ENCODE data around the gene LPAR1. TPM values are rescaled to one million over a fixed set of nuclear protein-coding genes. Genes with fewer than 3 reads are reported as not detected.

LPAR1 gene
- total RNA-seq, 1 donor from 2014 or later: 5.6 TPM

GRCh38 chr9:110918316-110919049 lies 119.8 kb downstream of the LPAR1 start:
- no peaks in the 10 kb centered on the region for H3K36me3 Mint-ChIP-seq (ENCODE audit: low read depth, unreplicated experiment)
- H3K27ac Mint-ChIP-seq (ENCODE audit: unreplicated experiment): no peak overlapping the region
- TF ChIP-seq CTCF (IDR thresholded peaks at IDR 0.05; ENCODE audit: unreplicated experiment): no peak
- no peaks in the 10 kb centered on the region for H3K27me3 Mint-ChIP-seq (ENCODE audit: unreplicated experiment)
- no peak for DNase-seq (ENCODE audit: low spot score)
- H3K4me1 Mint-ChIP-seq (ENCODE audit: unreplicated experiment): no peaks in the 10 kb centered on the region
- H3K9me3 Mint-ChIP-seq (ENCODE audit: unreplicated experiment): no peaks in the 10 kb centered on the region
- H3K4me3 Mint-ChIP-seq (ENCODE audit: unreplicated experiment): no peak overlapping the region

GRCh38 chr9:110916403-110916802 lies 121.9 kb downstream of the LPAR1 start:
- no peaks in the 10 kb centered on the region for H3K4me1 Mint-ChIP-seq (ENCODE audit: unreplicated experiment)
- no peak overlapping the region for H3K27ac Mint-ChIP-seq (ENCODE audit: unreplicated experiment)

GRCh38 chr9:110912419-110913291 lies 125.6 kb downstream of the LPAR1 start:
- Mint-ChIP-seq H3K9me3 (ENCODE audit: unreplicated experiment) (peaks cover 3% of the 10 kb centered on the region), H3K36me3 (ENCODE audit: low read depth, unreplicated experiment) (peaks cover 3% of the 10 kb centered on the region)
- no peak for DNase-seq (ENCODE audit: low spot score)

More at GRCh38 chr9:110916403-110916802, 121.9 kb downstream of the LPAR1 start:
- Mint-ChIP-seq H3K36me3 (ENCODE audit: low read depth, unreplicated experiment) (no peaks in the 10 kb centered on the region), H3K4me3 (ENCODE audit: unreplicated experiment) (no peak overlapping the region), H3K27me3 (ENCODE audit: unreplicated experiment) (no peaks in the 10 kb centered on the region), H3K9me3 (ENCODE audit: unreplicated experiment) (no peaks in the 10 kb centered on the region)
- TF ChIP-seq CTCF (IDR thresholded peaks at IDR 0.05; ENCODE audit: unreplicated experiment): no peak
- DNase-seq (ENCODE audit: low spot score): no peak

GRCh38 chr9:110911659-110912418 lies 126.4 kb downstream of the LPAR1 start:
- no peak for DNase-seq (ENCODE audit: low spot score)
- H3K36me3 Mint-ChIP-seq (ENCODE audit: low read depth, unreplicated experiment): peaks cover 3% of the 10 kb centered on the region
- H3K4me3 Mint-ChIP-seq (ENCODE audit: unreplicated experiment): no peak overlapping the region
- no peaks in the 10 kb centered on the region for H3K27me3 Mint-ChIP-seq (ENCODE audit: unreplicated experiment)
- H3K9me3 Mint-ChIP-seq (ENCODE audit: unreplicated experiment): peaks cover 3% of the 10 kb centered on the region
- no peak for TF ChIP-seq CTCF (IDR thresholded peaks at IDR 0.05; ENCODE audit: unreplicated experiment)
- H3K27ac Mint-ChIP-seq (ENCODE audit: unreplicated experiment): no peak overlapping the region
- H3K4me1 Mint-ChIP-seq (ENCODE audit: unreplicated experiment): no peaks in the 10 kb centered on the region

More at GRCh38 chr9:110912419-110913291, 125.6 kb downstream of the LPAR1 start:
- H3K27me3 Mint-ChIP-seq (ENCODE audit: unreplicated experiment): no peaks in the 10 kb centered on the region
- H3K27ac Mint-ChIP-seq (ENCODE audit: unreplicated experiment): no peak overlapping the region
- TF ChIP-seq CTCF (IDR thresholded peaks at IDR 0.05; ENCODE audit: unreplicated experiment): no peak
- H3K4me1 Mint-ChIP-seq (ENCODE audit: unreplicated experiment): no peaks in the 10 kb centered on the region
- H3K4me3 Mint-ChIP-seq (ENCODE audit: unreplicated experiment): no peak overlapping the region
